ENCODE results near the gene COL6A2. TPM values are rescaled to one million over a fixed set of nuclear protein-coding genes. Genes with fewer than 3 reads are reported as not detected.

Gene COL6A2
- total and polyA plus RNA-seq, 8 donors, result 79.3 to 3,737 (median 398) TPM

DNA sequence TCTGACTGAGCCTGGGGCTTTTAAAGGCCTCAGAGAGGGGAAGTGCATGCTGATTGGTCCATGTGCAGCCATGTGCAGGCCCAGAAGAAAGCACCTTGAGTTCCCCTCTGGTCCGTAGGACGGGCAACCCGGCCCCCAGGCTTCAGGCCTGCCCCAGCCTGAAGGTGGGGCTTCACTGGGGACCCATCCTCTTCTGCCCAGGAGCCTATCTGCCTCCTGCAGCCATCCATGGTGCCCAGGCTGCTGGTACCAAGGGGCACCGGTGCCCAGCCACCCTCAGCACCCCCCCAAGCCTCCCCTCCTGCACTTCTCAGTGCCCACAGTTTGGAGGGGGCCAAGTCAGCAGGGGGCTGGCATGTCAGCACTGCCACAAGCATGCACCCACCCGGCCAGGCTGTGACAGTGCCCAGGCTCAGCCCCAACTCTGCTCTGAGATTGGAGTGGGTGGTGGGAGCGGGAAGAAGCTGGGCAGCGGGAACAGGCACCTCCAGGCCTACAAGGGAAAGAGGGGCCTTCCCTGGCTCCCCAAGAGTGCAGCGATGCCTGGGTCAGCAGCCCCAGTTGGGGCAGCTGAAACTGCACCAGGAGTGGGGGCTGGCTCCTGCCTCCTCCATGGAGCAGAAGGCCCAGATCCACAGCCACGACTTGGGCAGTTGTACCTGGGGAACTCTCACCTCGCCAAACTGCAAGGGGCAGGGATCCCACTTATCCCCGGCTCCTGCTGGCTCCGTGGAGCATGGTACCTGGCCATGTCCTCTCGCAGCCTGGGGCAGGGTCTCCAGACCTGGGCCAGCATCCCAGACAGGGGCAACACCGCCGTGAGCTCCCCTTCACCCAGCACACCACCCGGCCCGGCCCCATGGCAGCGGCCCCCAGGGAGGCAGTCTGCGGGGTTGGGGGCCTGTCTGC lies 11.7 kb downstream of the COL6A2 start:
- no peak overlapping the region for H3K4me3 ChIP-seq
- H3K9me3 ChIP-seq, result peaks cover 0 to 20% (median 8%) of the 10 kb centered on the region in 4 donors
- WGBS, 5 donors, result 73 to 89% (median 84%) methylated on average over 10 to 19 of the region's 19 CpGs
- no peak for TF ChIP-seq POLR2AphosphoS5 (IDR thresholded peaks at IDR 0.05)
- no peak for TF ChIP-seq EP300 (IDR thresholded peaks at IDR 0.05)
- TF ChIP-seq, protein P1, sequence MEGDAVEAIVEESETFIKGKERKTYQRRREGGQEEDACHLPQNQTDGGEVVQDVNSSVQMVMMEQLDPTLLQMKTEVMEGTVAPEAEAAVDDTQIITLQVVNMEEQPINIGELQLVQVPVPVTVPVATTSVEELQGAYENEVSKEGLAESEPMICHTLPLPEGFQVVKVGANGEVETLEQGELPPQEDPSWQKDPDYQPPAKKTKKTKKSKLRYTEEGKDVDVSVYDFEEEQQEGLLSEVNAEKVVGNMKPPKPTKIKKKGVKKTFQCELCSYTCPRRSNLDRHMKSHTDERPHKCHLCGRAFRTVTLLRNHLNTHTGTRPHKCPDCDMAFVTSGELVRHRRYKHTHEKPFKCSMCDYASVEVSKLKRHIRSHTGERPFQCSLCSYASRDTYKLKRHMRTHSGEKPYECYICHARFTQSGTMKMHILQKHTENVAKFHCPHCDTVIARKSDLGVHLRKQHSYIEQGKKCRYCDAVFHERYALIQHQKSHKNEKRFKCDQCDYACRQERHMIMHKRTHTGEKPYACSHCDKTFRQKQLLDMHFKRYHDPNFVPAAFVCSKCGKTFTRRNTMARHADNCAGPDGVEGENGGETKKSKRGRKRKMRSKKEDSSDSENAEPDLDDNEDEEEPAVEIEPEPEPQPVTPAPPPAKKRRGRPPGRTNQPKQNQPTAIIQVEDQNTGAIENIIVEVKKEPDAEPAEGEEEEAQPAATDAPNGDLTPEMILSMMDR (IDR thresholded peaks at IDR 0.05), result no peak
- no peak for TF ChIP-seq POLR2A (IDR thresholded peaks at IDR 0.05)
- peak overlapping the region in 4 of 5 donors; percentile 16 to 64 (median 42) for H3K27ac ChIP-seq
- peaks cover 16 to 29% (median 28%) of the 10 kb centered on the region in 4 donors for H3K36me3 ChIP-seq
- intact Hi-C loops (cut with DNase I; ENCODE audit: low total_unique reads), result no loop called here
- DNase-seq, result peak; percentile 1 to 9
- H3K27me3 ChIP-seq, result no peaks in the 10 kb centered on the region
- H3K4me1 ChIP-seq, result peaks cover 3 to 28% (median 23%) of the 10 kb centered on the region in 4 donors

DNA sequence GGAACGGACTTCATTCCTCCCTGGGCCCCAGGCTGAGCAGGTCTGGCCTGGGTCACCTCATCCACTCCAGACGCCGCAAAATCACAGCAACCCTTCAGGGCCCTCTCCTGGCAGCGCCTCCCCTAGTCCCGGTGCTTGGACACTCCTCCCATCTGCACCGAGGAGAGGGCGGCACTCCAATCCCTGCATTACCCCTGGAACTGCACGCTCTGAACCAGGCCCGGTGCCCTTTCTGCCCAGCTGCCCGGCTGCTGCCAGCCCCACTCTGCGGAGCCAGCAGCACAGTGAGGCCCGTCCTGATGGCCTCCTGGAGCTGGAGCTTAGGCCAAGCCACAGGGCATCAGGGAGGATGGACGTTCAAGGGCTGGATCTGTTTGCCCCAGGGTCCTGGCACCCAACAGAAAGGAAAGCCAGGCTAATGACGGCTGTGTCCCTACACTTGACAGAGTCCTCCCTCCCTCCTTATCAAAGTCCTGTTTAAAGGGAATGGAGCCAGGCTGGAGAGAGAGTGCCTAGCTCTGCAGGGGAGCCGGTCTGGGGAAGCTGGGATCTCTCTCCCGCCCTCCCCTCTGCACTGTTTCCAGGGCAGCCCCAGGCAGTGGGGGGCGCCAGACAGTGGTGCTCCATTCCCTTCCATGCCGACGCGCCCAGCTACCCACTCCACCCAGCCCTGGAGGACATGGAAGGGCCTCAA lies 12.7 kb downstream of the COL6A2 start:
- Histone ChIP-seq H3K4me3 (no peak overlapping the region), H3K27ac (peak overlapping the region in 4 of 5 donors; percentile 7 to 64 (median 34)), H3K9me3 (peaks cover 0 to 19% (median 6%) of the 10 kb centered on the region in 4 donors), H3K27me3 (no peaks in the 10 kb centered on the region), H3K4me1 (peaks cover 3 to 28% (median 23%) of the 10 kb centered on the region in 4 donors), H3K36me3 (peaks cover 22 to 40% (median 39%) of the 10 kb centered on the region in 4 donors)
- WGBS, 5 donors, result 64 to 82% (median 77%) methylated on average over 12 to 20 of the region's 20 CpGs
- intact Hi-C loops (cut with DNase I; ENCODE audit: low total_unique reads), result no loop called here
- DNase-seq, result peak; percentile 18 to 21
- no peak for TF ChIP-seq POLR2AphosphoS5 (IDR thresholded peaks at IDR 0.05)
- TF ChIP-seq POLR2A (IDR thresholded peaks at IDR 0.05), result no peak
- TF ChIP-seq, protein P1 (IDR thresholded peaks at IDR 0.05), result no peak
- TF ChIP-seq EP300 (IDR thresholded peaks at IDR 0.05), result no peak

DNA sequence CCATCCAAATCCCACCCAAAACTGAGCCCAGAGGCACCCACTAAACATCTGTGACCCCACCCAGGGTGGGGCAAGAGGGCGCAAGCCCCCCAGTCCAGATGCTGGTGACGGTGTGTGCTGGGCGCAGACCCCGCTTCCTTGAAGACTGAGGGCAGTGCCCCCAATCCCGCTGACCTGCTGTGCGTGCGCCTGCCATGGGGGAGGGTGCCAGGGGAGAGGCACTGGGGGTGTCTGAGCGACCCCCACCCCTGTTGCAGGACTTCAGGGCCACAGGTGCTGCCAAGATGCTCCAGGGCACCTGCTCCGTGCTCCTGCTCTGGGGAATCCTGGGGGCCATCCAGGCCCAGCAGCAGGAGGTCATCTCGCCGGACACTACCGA lies 13.3 kb downstream of the COL6A2 start:
- Histone ChIP-seq H3K36me3 (peaks cover 28 to 45% (median 44%) of the 10 kb centered on the region in 4 donors), H3K4me1 (peaks cover 3 to 28% (median 23%) of the 10 kb centered on the region in 4 donors), H3K9me3 (peaks cover 0 to 14% (median 6%) of the 10 kb centered on the region in 4 donors), H3K4me3 (no peak overlapping the region), H3K27ac (peak overlapping the region in 2 of 5 donors; percentile 7 to 64), H3K27me3 (no peaks in the 10 kb centered on the region)
- WGBS, 5 donors, result 85 to 93% (median 88%) methylated on average over 3 to 12 of the region's 12 CpGs; no CpG with 5 or more reads in 1 of the 5 donors
- DNase-seq, result peak; percentile 3 to 17
- TF ChIP-seq POLR2A (IDR thresholded peaks at IDR 0.05), result no peak
- no peak for TF ChIP-seq EP300 (IDR thresholded peaks at IDR 0.05)
- TF ChIP-seq, protein P1 (IDR thresholded peaks at IDR 0.05), result no peak
- TF ChIP-seq POLR2AphosphoS5 (IDR thresholded peaks at IDR 0.05), result no peak
- intact Hi-C loops (cut with DNase I; ENCODE audit: low total_unique reads), result no loop called here
